ENCODE results near the gene ARHGAP30.
"Not testable (repeated sequence)": the region's sequence is repeated elsewhere in the genome, so short reads cannot be mapped to it uniquely, and the experiment has no call there.

The ARHGAP30 gene

DNA sequence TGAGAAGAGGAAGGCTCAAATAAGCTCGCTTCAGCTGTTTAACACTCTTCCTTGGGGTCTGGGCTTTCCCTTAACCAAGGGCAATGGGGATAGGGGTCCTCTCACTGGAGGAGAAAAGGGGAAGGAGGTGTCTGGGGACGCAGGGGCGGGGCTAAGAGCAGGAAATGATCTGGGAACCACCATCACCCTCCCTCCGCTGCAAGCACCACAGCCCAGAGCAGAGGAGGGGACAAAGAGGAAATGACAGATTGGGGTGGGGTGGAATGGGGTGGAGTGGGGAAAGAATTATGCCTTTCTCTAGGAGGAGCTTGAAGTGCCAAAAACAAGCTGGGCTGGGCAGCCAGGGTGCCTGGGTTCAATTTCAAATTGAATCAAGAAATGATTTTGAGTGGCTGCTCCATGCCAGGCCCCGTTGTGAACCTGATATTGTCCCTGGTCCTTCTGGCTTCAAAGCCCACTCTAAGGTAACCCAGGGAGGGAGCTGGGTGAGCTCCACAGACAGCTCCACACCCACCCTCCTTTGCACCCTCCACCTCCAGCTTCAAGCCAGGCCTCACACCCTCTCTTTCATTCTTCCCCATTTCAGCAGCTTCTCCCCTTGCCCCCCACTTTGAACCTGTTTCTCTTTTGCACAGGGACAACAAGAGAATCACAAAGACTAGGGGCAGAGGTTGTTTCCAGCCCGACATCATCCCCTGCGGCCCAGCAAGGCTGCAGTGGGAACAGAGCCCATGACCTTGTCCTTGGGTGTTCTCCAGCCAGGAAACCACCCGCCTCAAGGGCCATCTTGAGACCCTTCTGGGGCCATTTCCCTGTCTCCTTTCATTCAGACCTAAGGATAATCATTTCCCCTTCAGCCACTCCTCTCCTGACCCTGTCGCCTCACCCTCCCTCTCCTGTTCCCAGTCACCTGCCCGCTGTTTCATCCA is 1.1 kb downstream of the ARHGAP30 start:
- DNase-seq = no peak

DNA sequence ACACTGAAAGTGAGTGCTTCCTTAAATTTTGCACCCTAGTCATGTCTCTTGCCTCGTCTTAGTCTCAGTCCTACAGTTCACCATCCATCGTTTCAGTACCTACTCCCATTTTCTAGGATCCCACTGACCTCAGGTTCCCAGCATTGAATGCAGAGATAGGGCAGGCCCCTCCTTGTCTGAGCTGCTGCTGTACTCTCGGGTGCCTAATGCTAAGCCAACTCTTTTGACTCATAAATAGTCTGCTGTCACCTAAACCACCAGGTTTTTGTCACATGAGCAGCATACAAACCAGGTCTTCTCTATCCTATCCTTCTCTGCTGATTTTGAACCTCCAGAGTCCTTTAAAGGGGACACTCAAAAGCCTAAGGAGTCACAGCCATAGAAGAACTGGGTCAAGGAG is 3.0 kb downstream of the ARHGAP30 start:
- no peak for DNase-seq

DNA sequence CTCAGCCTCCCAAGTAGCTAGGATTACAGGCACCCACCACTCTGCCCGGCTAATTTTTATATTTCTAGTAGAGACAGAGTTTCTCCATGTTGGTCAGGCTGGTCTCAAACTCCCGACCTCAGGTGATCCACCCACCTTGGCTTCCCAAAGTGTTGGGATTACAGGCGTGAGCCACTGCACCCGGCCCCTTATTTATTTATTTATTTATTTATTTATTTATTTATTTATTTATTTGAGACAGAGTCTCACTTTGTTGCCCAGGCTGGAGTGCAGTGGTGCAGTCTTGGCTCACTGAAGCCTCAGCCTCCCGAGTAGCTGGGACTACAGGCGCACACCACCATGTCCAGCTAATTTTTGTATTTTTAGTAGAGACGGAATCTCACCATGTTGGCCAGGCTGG is 4.0 kb downstream of the ARHGAP30 start:
- DNase-seq = not testable (repeated sequence)

DNA sequence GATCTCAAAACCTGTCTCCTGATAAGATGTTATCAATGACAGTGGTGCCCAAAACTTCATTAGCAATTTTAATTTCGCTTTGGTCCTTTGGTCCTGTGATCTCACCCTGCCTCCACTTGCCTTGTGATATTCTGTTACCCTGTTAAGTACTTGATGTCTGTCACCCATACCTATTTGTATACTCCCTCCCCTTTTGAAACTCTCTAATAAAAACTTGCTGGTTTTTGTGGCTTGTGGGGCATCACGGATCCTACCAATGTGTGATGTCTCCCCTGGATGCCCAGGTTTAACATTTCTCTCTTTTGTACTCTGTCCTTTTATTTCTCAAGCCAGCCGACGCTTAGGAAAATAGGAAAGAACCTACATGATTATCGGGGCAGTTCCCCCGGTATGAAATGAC is 5.8 kb downstream of the ARHGAP30 start:
- DNase-seq = not testable (repeated sequence)

DNA sequence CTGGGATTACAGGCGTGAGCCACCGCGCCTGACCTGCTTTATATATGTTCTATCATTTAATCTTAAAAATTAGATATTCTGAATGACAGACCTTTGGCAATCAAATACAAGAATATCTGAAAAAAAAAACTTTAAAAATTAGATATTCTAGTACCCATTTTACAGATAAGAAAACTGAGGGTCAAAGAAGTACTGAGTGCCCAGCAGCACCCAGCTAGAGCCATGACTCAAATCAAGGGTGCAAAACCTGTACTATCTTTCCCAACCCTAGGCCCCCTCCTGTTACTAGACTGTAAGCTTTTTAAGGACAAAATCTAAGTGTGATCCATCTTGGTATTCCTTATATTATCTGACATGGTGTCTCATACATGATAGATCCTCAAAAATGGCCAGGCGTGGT is 8.3 kb downstream of the ARHGAP30 start:
- DNase-seq = no peak

DNA sequence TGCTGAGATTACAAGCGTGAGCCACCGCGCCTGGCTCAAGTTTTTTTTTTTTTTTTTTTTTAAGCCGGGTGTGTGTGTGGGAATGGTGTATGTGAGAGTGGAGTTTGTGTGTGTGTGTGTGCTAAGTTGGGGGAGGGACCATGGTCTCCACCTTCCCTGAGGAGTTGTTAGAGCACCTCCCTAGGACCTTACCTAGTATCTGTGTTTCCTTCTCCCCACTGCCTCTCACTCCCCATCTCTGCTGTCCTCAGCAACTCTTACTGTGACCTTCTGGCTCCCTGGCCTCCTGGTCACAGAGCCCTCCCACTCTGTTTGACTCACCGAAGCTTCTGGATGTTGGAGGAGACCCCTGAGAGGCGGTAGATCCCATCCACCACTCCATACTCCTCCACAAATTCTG is 10.4 kb downstream of the ARHGAP30 start:
- DNase-seq = no peak

DNA sequence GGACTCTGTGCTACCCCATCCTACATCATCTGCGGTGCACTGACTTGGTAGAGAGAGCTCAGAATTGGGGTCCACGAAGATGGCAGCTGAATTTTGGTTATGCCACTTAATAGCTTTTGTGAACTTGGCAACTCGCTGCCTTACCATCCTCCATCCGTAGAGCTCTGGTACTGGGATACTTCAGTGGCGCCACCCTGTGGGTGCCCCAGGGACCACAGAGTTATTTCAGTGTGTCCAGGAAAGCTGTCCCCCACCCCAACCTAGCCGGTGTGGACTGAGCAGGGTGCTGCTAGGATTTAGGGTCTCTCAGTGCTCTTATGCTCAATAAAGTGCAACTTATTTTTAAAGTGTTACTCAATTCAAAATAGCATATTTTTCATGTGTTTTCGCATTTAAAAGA is 14.9 kb downstream of the ARHGAP30 start:
- no peak for DNase-seq

DNA sequence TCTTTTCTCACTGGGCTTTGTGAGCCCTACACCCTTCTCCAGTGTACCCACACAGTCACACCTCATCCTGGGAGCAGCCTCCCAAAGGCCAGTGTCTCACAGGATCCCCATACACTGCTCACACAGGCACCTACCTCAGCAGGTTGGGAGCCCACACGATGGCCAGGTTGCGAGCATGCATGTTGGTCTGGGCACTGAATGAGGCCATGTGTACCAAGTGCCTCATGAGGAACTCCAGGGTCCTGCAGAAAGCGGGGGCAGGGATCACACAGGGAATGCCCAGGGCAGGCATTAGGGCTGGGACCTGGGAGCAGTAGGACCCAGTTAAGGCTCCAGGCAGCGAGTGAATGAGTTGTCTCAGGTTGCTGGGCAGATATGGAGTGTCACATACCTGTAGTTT is 15.5 kb downstream of the ARHGAP30 start:
- no peak for DNase-seq

DNA sequence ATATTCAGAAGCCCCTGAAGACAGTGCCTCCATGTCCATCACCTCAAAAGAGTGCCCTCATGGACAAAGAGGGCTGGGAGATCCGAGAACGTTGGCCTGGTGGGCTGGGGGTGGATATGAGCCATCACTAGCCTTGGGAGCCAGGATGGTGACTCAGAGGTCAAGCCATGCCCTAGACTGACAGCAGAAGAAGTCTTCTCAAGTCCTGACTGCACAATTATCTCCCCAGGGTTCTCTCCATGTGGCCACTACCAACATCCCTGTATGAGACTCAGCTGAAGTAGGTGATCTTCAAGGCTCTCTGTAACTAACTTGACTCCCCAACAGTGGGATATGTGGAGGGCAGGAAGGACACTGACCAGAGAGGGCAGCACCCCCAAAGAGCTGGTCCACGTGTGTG is 16.8 kb downstream of the ARHGAP30 start:
- DNase-seq = no peak

DNA sequence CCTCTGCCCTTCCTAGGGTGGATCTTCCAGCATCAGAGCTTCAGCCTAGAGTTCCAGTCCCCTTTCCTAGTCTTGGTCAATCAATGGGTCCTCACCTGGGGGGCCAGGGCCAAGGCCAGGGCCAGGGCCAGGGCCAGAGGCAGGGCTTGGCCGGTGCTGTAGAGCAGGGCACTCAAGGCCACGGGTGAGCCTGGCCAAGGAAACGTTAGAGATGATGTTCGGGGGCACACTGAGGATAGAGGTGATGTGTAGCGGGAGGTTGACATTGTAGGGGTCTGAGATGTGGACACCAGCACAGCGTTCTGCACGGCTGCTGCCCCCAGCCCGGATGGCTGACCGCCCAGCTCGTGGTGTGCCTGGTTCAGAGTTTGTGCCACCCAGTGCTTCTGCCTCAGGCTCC is 18.5 kb downstream of the ARHGAP30 start:
- DNase-seq = no peak

DNA sequence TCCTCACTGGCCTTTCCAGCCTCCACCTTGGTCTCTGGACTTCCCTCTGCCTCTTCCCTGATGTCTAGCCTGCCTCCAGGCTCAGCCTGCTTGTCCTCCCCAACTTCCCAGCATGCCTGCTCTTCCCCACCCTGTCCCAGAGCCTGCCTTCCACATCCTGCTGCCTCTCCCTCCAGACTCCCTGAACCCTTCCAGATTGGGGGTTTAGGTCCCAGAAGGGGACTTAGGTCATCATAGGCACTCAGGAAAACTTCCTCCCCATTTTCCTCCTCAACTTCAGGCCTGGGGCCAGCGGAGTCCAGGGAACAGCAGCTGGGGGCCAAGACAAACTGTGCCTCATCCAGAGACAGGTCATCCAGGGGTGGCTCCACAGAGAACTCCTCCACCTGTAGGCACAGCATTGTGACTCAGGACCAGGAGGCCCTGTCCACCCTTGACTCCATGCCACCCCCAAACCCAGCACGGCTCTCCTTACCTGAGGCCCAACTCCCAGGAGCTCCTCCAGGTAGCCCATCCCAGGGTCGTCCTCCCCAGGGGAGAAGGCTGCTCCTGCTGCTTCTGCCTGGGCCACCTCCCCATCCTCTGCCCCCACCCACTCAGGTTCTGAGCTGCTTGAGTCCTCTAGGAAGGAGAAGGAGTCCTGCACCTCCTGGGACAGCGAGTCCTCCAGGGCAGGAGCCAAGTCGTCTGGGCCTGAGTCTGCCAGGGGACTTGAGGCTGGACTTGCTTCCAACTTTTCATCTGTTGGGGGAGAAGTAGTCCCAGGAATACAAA is 20.6 kb downstream of the ARHGAP30 start:
- DNase-seq = no peak

DNA sequence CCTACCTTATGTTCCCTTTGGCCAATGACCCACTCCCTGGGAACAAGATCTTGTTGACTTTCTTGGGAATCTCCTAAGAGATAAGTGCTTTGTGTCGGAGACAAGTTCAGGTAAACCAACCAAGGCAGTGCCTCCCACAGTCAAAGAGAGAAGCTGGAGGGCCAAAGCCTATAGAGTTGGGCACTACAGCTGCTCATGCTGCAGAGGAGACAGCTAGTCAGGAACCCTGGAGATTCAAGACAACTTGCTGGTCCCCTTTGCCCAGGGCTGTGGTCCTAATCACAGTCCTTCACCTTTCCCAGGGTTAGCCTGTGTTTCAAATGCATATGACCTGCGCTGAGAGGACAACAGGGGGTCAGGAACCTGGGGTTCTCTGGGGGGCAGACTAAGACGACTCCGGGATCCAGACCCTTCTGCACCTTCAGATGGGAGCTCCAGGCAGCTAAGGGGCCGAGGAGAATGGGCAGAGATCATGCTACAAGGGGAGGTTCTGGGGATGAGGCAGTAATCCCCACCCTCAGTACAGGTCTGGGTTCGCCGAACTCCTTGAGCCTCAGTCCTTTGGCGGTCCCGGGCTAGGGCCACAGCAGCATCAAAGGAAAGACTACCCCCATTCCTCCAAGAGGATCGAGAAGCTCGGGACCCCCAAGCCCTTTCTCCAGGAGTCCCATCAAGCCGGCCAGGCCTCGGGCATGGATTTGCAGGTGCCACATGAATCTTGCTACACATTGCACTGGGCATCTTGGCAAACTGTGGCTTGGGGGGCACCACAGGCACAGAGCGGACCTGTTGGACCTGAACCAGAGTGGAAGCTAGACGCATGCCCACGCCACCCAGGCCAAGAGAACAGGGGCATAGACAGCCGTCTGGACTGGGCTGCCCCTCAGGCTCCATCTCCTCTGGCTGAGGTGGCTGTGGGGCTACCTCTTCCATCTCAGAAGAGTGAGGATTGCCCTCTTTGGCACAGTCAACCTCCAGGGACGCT is 22.0 kb downstream of the ARHGAP30 start:
- no peak for DNase-seq

DNA sequence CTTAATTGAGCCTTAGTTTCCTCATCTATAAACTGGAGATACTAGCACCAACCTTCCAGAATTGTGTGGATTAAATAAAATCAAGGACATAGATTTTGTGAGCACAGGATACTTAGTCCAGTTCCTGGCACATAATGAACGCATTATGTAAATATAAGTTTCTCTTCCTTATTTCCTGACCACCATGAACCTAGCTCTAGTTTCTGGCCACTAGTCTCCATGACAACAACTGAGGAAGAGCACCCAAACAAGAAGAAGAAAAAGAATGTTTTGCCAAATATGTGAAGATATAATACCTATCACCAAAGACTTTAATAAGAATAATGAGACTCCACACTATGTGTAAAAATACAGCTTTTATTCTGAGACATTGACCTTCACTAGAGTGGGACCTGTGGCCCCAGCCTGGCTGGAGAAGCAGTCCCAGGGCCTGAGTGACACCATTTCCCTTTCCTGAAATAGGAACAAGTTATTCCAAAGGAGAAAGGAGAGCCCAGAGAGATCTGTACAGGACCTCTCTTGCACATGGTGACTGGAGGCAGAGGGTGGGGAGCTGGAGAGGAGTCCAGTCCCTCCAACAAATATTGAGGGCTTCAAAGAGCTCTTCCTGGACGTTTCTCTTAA is 23.0 kb downstream of the ARHGAP30 start:
- DNase-seq = no peak

DNA sequence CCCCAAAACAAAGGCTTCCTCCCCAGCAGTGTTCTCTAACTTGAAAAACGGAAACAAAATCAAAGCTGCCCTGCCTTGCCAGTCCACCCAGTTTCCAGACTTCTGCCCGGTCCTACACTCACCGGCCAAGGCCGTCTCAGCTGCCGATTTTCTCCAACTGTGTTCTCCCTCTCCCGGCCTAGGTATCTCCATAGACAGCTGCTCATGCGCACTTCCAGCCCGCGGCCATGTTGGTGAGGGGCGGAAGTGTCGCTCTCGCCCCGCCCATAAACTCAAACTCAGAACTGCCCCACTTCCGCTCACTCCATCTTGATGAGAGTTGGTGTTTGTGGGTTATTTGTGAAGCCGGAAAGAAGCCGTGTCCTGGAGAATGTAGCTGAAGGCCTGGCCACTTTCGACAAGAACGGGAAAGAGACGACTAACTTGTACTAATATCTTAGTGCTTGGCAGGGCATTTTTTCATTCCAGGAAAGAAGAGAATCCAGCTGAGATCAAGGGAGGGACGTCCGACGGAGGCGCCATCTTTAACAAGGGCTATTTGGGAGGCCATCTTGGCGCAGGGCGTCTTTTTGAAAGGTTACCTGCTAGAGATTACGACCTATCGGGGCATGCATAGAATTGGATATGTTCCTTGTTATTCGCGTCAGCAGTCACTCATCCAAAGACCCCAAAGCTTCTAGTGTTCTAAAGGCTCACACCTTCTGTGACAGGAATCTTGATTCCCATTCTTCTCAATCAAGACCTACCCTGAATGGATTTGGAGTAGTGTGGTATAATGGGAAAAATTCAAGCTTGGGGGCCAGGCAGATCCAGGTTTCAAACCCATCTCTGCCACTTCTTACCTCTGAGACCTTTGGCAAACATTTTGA is 23.7 kb downstream of the ARHGAP30 start, which contains the start of gene USF1:
Gene USF1, minus strand, starts transcription at position 242 of the 869 bp plus-strand sequence. CDS start 2,702 bp downstream, outside the sequence.
- no peak for DNase-seq

DNA sequence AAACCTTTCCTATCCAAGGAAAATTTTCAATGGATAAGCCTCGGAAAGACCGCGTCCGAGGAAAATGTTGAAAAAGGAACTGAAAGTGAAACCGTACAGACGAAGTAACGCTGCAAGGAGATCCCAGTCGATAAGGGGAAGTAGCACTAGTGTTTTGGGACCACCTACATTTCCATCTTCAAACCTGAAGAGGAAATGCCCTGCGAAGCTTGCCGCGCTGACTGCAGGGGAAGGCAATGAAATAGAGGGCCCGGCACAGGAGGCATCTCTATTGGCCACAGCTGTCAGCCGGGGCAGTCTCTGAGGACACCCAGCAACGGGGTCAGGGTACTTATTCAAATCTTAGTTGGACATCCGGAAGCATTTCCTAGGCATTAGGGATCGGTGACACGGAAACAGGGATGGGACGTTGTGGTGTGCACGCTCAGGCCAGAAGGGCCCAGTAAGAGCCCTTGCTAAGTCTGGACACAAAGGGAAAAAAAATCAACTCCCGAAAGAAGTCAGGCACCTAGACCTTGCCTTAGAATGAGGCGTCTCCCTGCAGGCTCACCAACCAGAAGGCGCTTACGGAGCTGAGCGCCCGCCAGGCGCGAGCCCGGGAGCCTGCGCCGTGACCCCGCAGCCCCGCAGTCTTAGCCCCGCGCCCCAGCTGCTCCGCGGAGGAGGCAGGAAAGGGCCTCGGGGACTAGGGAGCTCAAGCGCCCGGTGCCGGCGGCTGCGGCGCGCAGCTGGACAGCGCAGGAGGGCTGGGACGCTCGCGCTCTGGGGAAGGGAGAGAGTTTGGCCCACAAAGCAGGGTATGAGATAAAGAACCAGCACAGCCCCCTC is 24.6 kb downstream of the ARHGAP30 start:
- no peak for DNase-seq

DNA sequence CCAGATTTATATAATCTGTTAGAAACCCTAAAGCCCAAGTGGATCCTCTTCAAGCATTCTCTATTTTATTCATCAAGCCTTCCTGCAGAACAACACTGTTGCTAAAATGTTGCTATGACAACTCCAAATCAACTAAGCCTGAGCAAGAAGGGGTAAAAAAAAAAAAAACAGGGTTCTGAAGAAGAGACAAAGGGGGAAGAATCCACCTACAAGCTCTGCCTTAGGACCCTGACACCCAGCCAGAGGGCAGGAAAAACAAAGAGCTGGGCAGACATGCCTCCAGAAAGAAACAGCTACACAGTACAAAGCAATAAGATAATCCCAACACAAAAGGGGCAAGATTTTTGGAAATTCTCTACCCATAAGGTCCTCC is 25.2 kb downstream of the ARHGAP30 start:
- no peak for DNase-seq

DNA sequence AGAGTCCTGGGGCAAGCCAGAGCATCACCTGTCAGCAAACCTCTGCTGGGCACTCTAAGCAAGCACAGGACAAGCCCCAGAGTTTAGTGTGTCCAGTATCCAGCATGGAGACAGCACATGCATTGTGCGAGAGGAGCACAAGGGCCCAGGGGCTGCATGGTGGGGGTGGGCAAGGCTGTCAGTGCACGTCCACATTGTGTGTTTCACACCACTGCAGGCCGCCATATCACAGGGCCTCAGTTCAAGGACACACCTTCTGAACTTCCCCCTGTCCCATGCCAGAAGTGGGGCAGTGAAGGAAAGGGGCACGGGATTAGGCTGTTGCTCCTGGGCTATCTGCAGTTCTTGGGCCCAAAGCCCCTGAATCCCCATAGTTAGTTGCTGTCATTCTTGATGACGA is 30.1 kb downstream of the ARHGAP30 start:
- no peak for DNase-seq

DNA sequence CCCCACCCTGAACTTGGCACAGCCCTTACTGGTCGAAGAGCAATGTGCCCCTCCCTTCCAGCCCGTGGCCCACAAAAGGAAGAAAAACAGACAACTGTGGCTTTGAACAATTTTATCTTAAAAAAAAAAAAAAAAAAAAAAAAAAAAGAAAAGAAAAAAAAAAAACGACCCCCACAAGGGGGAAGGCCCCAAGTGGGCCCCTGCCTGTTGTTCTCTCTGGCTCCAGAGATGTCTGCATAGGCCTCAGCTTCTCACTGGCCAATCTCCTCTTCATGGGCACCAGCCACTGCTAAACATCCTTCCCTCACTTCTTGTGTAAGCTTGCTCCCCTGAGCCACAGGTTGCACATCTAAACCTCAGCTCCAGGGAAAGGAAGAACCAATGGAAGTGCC is 30.5 kb downstream of the ARHGAP30 start:
- DNase-seq = no peak

DNA sequence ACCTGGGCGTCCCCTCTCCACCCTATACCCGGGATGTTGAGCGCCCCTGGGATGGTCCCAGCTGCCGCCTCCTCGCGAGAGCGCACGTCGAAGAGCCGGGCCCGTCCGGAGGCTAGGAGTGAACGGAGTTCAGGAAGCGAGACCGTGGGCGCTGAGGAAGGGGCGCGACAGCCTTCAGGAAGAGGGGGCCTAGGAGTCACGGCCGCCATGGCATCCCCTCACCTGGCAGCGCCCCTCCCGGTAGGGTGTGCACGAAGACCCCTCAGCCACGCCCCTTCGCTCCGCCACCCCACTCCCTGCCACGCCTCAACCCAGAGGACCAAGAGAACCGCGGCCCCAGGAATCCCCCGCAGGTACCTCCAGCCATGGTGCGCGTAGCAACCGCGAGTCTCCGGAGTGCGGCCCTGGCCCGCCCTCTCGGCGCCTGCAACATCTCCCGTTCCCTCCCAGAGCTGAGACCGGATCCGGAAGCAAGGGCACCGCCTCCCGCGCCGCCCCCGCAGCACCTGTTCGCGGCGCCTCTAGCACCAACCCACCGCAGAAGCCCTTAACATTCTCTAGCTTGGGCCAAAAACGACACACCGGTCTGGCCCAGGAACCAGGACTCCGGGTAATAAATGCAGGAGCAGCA is 31.1 kb downstream of the ARHGAP30 start, which contains the start of gene TSTD1:
Gene TSTD1, minus strand, starts transcription at position 442 of the 631 bp plus-strand sequence. Its CDS starts 75 bp downstream, at position 367.
- DNase-seq = no peak

Measured in cortex of kidney (tissue), 1 donor.